Liver (tissue), 3 donors: ENCODE data around the gene ASPA.

Experiments
- EGR1 ChIP-seq, 2 donors: IDR thresholded peaks; 2 replicates each; pipeline ENCODE4 v1.6.1; 2016 to 2018; ENCODE audit warnings: antibody characterized with exemption in 2 of 2, low read depth in 2 of 2
- FOXA1 ChIP-seq: IDR thresholded peaks from 2 replicates; pipeline ENCODE4 v1.6.1; 2016; ENCODE audit warnings: antibody characterized with exemption
- GABPA ChIP-seq, 2 donors: IDR thresholded peaks in 1 of 2; conservative IDR thresholded peaks in 1 of 2; 2 replicates each; pipeline ENCODE4 v1.6.1; 2016; ENCODE audit warnings: antibody characterized with exemption in 2 of 2, mild to moderate bottlenecking in 1 of 2, moderate library complexity in 1 of 2
- HNF4A ChIP-seq, 2 donors: conservative IDR thresholded peaks; 2 replicates each; pipeline ENCODE4 v1.6.1; 2016; ENCODE audit warnings: antibody characterized with exemption in 2 of 2, mild to moderate bottlenecking in 2 of 2
- RAD21 ChIP-seq, 2 donors: IDR thresholded peaks; 2 replicates each; pipeline ENCODE4 v1.6.1; 2016; ENCODE audit warnings: antibody characterized with exemption in 2 of 2, mild to moderate bottlenecking in 2 of 2
- REST ChIP-seq: IDR thresholded peaks from 2 replicates; pipeline ENCODE4 v1.6.1; 2016; ENCODE audit warnings: antibody characterized with exemption, mild to moderate bottlenecking
- SP1 ChIP-seq: IDR thresholded peaks from 2 replicates; pipeline ENCODE4 v1.6.1; 2018; ENCODE audit warnings: antibody characterized with exemption, mild to moderate bottlenecking
- TAF1 ChIP-seq: conservative IDR thresholded peaks from 2 replicates; pipeline ENCODE4 v1.6.1; 2016; ENCODE audit warnings: antibody characterized with exemption, mild to moderate bottlenecking
- YY1 ChIP-seq: IDR thresholded peaks from 2 replicates; pipeline ENCODE4 v1.6.1; 2016; ENCODE audit warnings: antibody characterized with exemption, mild to moderate bottlenecking
- ZBTB33 ChIP-seq: IDR thresholded peaks from 2 replicates; pipeline ENCODE4 v1.6.1; 2016; ENCODE audit warnings: antibody characterized with exemption
- TF ChIP-seq, protein P1 (sequence below): fragments of 150-350 bp; IDR thresholded peaks from 2 replicates; pipeline ENCODE4 v1.5.1; 2017; ENCODE audit warnings: improper control_type of control experiment, low read depth, low read length; ENCODE audit not compliant: missing input control
- TF ChIP-seq, protein P2 (sequence below): IDR thresholded peaks from 2 replicates; pipeline ENCODE4 v1.6.1; 2016; ENCODE audit warnings: antibody characterized with exemption
- TF ChIP-seq, protein P3 (sequence below): IDR thresholded peaks from 2 replicates; pipeline ENCODE4 v1.6.1; 2016; ENCODE audit warnings: antibody characterized with exemption
- donor health status: healthy.
- donor health status: healthy.

DNA sequence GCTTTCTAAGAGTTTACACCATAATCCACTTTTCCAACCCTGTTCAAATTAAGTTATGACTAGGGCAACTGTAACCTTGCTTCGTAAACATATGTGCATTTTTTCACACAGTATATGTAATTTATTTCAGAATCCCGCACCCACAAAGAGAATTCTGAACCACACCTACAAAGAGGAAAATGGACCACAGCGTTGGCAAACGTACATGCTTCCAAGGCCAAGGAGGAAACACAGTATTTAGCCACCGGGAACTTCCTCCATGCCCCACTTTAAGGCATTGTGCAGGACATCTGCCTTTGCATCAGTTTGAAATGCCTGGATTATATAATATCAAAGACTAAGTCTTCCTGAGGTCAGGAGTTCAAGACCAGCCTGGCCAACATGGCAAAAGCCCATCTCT, 6.3 kb upstream of the ASPA start:
- TF ChIP-seq, protein P1, sequence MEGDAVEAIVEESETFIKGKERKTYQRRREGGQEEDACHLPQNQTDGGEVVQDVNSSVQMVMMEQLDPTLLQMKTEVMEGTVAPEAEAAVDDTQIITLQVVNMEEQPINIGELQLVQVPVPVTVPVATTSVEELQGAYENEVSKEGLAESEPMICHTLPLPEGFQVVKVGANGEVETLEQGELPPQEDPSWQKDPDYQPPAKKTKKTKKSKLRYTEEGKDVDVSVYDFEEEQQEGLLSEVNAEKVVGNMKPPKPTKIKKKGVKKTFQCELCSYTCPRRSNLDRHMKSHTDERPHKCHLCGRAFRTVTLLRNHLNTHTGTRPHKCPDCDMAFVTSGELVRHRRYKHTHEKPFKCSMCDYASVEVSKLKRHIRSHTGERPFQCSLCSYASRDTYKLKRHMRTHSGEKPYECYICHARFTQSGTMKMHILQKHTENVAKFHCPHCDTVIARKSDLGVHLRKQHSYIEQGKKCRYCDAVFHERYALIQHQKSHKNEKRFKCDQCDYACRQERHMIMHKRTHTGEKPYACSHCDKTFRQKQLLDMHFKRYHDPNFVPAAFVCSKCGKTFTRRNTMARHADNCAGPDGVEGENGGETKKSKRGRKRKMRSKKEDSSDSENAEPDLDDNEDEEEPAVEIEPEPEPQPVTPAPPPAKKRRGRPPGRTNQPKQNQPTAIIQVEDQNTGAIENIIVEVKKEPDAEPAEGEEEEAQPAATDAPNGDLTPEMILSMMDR: no peak
- TF ChIP-seq SP1 (no peak), ZBTB33 (no peak), REST (no peak), TAF1 (no peak), GABPA (IDR thresholded peaks at IDR 0.05 in 1 of 2, conservative IDR thresholded peaks at IDR 0.05 in 1 of 2) (no peak), RAD21 (IDR thresholded peaks at IDR 0.05) (no peak), YY1 (no peak), FOXA1 (no peak), EGR1 (IDR thresholded peaks at IDR 0.05; ENCODE audit: low read depth in 2 of 2) (no peak), HNF4A (conservative IDR thresholded peaks at IDR 0.05) (no peak)
- TF ChIP-seq, protein P2, sequence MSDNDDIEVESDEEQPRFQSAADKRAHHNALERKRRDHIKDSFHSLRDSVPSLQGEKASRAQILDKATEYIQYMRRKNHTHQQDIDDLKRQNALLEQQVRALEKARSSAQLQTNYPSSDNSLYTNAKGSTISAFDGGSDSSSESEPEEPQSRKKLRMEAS: no peak
- TF ChIP-seq, protein P3, sequence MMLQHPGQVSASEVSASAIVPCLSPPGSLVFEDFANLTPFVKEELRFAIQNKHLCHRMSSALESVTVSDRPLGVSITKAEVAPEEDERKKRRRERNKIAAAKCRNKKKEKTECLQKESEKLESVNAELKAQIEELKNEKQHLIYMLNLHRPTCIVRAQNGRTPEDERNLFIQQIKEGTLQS: no peak
